ENCODE results near the gene CDYL2.
"Not testable (repeated sequence)": the region's sequence is repeated elsewhere in the genome, so short reads cannot be mapped to it uniquely, and the experiment has no call there.

The CDYL2 gene

GRCh38 chr16:80666378-80667250 lies 137.8 kb downstream of the CDYL2 start:
- no peak for DNase-seq

- no peak for DNase-seq
Observed at GRCh38 chr16:80665356-80665755, 139.0 kb downstream of the CDYL2 start.

GRCh38 chr16:80664786-80665185 lies 139.6 kb downstream of the CDYL2 start:
- no peak for DNase-seq

- DNase-seq, result no peak
Observed at GRCh38 chr16:80664226-80664625, 140.2 kb downstream of the CDYL2 start.

- DNase-seq, result no peak
Observed at GRCh38 chr16:80663078-80663477, 141.3 kb downstream of the CDYL2 start.

- no peak for DNase-seq
Observed at GRCh38 chr16:80659865-80660264, 144.5 kb downstream of the CDYL2 start.

- no peak for DNase-seq
Observed at GRCh38 chr16:80656711-80657150, 147.7 kb downstream of the CDYL2 start.

GRCh38 chr16:80656161-80656560 lies 148.2 kb downstream of the CDYL2 start:
- no peak for DNase-seq

- DNase-seq, result no peak
Observed at GRCh38 chr16:80655751-80656150, 148.6 kb downstream of the CDYL2 start.

- DNase-seq, result no peak
Observed at GRCh38 chr16:80654094-80654862, 150.1 kb downstream of the CDYL2 start.

GRCh38 chr16:80652441-80652840 lies 152.0 kb downstream of the CDYL2 start:
- no peak for DNase-seq

GRCh38 chr16:80650281-80650680 lies 154.1 kb downstream of the CDYL2 start:
- DNase-seq, result not testable (repeated sequence)

- DNase-seq, result no peak
Observed at GRCh38 chr16:80640316-80640715, 164.1 kb downstream of the CDYL2 start.

GRCh38 chr16:80639636-80640035 lies 164.8 kb downstream of the CDYL2 start:
- no peak for DNase-seq

- no peak for DNase-seq
Observed at GRCh38 chr16:80637621-80638020, 166.8 kb downstream of the CDYL2 start.

GRCh38 chr16:80631581-80631980 lies 172.8 kb downstream of the CDYL2 start:
- no peak for DNase-seq

GRCh38 chr16:80628254-80628653 lies 176.1 kb downstream of the CDYL2 start:
- DNase-seq, result no peak

GRCh38 chr16:80627108-80627507 lies 177.3 kb downstream of the CDYL2 start:
- DNase-seq, result no peak

- DNase-seq, result no peak
Observed at GRCh38 chr16:80623376-80623775, 181.0 kb downstream of the CDYL2 start.

GRCh38 chr16:80622007-80622406 lies 182.4 kb downstream of the CDYL2 start:
- no peak for DNase-seq

GRCh38 chr16:80620736-80621605 lies 183.4 kb downstream of the CDYL2 start:
- no peak for DNase-seq

GRCh38 chr16:80619824-80620223 lies 184.6 kb downstream of the CDYL2 start:
- DNase-seq, result no peak
